Progenitor cell of endocrine pancreas (in vitro differentiated cells): ENCODE data around the gene BOD1L2. TPM values are rescaled to one million over a fixed set of nuclear protein-coding genes. Genes with fewer than 3 reads are reported as not detected.

ENCODE experiments used
- DNase-seq: peaks from one replicate; pipeline ENCODE4 v3.0.0; 2021; ENCODE audit warnings: low spot score; ENCODE audit not compliant: unreplicated experiment
- H3K27ac Mint-ChIP-seq: 2 replicates; pipeline ENCODE4 v1.8.0; 2021; ENCODE audit warnings: mild to moderate bottlenecking, moderate library complexity, mixed read lengths
- H3K27me3 Mint-ChIP-seq: 2 replicates; pipeline ENCODE4 v1.8.0; 2021; ENCODE audit warnings: mixed read lengths
- H3K36me3 Mint-ChIP-seq: 2 replicates; pipeline ENCODE4 v1.8.0; 2022; ENCODE audit warnings: mixed read lengths; ENCODE audit not compliant: insufficient read depth
- H3K4me1 Mint-ChIP-seq: 2 replicates; pipeline ENCODE4 v1.8.0; 2021; ENCODE audit warnings: low read depth, mixed read lengths
- H3K4me3 Mint-ChIP-seq: 2 replicates; pipeline ENCODE4 v1.8.0; 2021; ENCODE audit warnings: low read depth, mild to moderate bottlenecking, moderate library complexity, mixed read lengths
- H3K9me3 Mint-ChIP-seq: 2 replicates; pipeline ENCODE4 v1.8.0; 2021; ENCODE audit warnings: low read depth, mixed read lengths
- CTCF ChIP-seq: fragments of 200-600 bp; sonication (generic); IDR thresholded peaks from one replicate; pipeline ENCODE4 v1.5.0; 2021; ENCODE audit warnings: antibody characterized with exemption, mild to moderate bottlenecking; ENCODE audit not compliant: unreplicated experiment
- long read RNA-seq: library from polyadenylated mRNA; unstranded; transcript quantifications from one replicate; pipeline ENCODE4 v2.0.0, GENCODE V29; 2020
- total RNA-seq: library from RNA; stranded (reverse); gene quantifications from 2 replicates; pipeline ENCODE4 v1.2.1, GENCODE V29; 2021

BOD1L2 gene
- not detected in 2 replicates for total RNA-seq
- long read RNA-seq = 0 reads

- Mint-ChIP-seq H3K4me1 (peaks cover 70% of the 10 kb centered on the region), H3K9me3 (peaks cover 6% of the 10 kb centered on the region), H3K36me3 (peaks cover 4% of the 10 kb centered on the region), H3K27ac (peak within 1 kb of the TSS; percentile 57), H3K27me3 (no peaks in the 10 kb centered on the region), H3K4me3 (no peak within 1 kb of the TSS)
- no peak for TF ChIP-seq CTCF
- DNase-seq = no peak
Measured at GRCh38 chr18:57146956-57147636, at the start of gene BOD1L2. Gene BOD1L2 (plus strand): TSS chr18:57147087. CDS start chr18:57147313, 226 bp downstream.

GRCh38 chr18:57107140-57107832 lies 39.6 kb upstream of the BOD1L2 start:
- H3K36me3 Mint-ChIP-seq = no peaks in the 10 kb centered on the region
- TF ChIP-seq CTCF = no peak
- H3K27ac Mint-ChIP-seq = no peak overlapping the region
- H3K4me3 Mint-ChIP-seq = no peak overlapping the region
- H3K4me1 Mint-ChIP-seq = no peaks in the 10 kb centered on the region
- DNase-seq = peak; percentile 21
- no peaks in the 10 kb centered on the region for H3K27me3 Mint-ChIP-seq
- peaks cover 9% of the 10 kb centered on the region for H3K9me3 Mint-ChIP-seq

- TF ChIP-seq CTCF = no peak
- H3K36me3 Mint-ChIP-seq = no peaks in the 10 kb centered on the region
- peaks cover 5% of the 10 kb centered on the region for H3K4me1 Mint-ChIP-seq
- H3K27ac Mint-ChIP-seq = no peak overlapping the region
- H3K27me3 Mint-ChIP-seq = no peaks in the 10 kb centered on the region
- H3K4me3 Mint-ChIP-seq = no peak overlapping the region
- no peaks in the 10 kb centered on the region for H3K9me3 Mint-ChIP-seq
- DNase-seq = no peak
Measured at GRCh38 chr18:57110290-57110689, 36.6 kb upstream of the BOD1L2 start.

GRCh38 chr18:57113799-57114420 lies 33.0 kb upstream of the BOD1L2 start:
- Mint-ChIP-seq H3K4me1 (peaks cover 6% of the 10 kb centered on the region), H3K27me3 (no peaks in the 10 kb centered on the region)

More at GRCh38 chr18:57113799-57114420, 33.0 kb upstream of the BOD1L2 start:
- no peaks in the 10 kb centered on the region for H3K36me3 Mint-ChIP-seq
- no peaks in the 10 kb centered on the region for H3K9me3 Mint-ChIP-seq
- no peak overlapping the region for H3K4me3 Mint-ChIP-seq
- no peak for DNase-seq
- no peak overlapping the region for H3K27ac Mint-ChIP-seq
- no peak for TF ChIP-seq CTCF
